Heart left ventricle (tissue), 13 donors: ENCODE results near the gene TMEM182.

Experiments used
- POLR2A ChIP-seq, 2 donors: fragments of 450-650 bp; IDR thresholded peaks; one replicate each; pipeline ENCODE4 v1.6.1; 2017; ENCODE audit warnings: antibody characterized with exemption in 2 of 2, mild to moderate bottlenecking in 2 of 2, moderate library complexity in 2 of 2
- TF ChIP-seq, protein P1 (sequence below), 12 donors: fragments of 200-600 bp; sonication (generic) in 4 of 12; IDR thresholded peaks; one replicate each; pipeline versions ENCODE4 v1.5.0 to v1.8.0; 2018 to 2022; ENCODE audit warnings: antibody characterized with exemption in 12 of 12, mild to moderate bottlenecking in 5 of 12
- donor health status: ischemic (EF 13 %, LVEDD 7.1; RV severe dilation, severe dysfunction).
- donor health status: DM: no; HTN: yes; CAD: no.
- donor health status: DM: no; HTN: no; CAD: no.
- donor health status: ischemic (EF 25% LVEDD 6.9; RV normal size, moderate dysfunction).
- donor health status: ischemic (EF 25% LVEDD 5.7; RV mildly dilated, moderate dysfunction).
- donor health status: ischemic (EF 35%, LVEDD 5.7; RV mildly dilated, moderate dysfunction).
- donor health status: nonischemic (EF 11% LVEDD 7.7; RV severe dilation, severe dysfunction).
- donor health status: DM: yes; HTN: yes; CAD: no.
- donor health status: PGD.
- donor health status: ischemic (EF 29% LVEDD 5.4; RV normal size, mild dysfunction).
- donor health status: nonischemic (EF 23%, LVEDD 6.1; RV moderate dilation, normal function).

GRCh38 chr2:102780467-102780866, 18.6 kb downstream of the TMEM182 start:
- TF ChIP-seq, protein P1, sequence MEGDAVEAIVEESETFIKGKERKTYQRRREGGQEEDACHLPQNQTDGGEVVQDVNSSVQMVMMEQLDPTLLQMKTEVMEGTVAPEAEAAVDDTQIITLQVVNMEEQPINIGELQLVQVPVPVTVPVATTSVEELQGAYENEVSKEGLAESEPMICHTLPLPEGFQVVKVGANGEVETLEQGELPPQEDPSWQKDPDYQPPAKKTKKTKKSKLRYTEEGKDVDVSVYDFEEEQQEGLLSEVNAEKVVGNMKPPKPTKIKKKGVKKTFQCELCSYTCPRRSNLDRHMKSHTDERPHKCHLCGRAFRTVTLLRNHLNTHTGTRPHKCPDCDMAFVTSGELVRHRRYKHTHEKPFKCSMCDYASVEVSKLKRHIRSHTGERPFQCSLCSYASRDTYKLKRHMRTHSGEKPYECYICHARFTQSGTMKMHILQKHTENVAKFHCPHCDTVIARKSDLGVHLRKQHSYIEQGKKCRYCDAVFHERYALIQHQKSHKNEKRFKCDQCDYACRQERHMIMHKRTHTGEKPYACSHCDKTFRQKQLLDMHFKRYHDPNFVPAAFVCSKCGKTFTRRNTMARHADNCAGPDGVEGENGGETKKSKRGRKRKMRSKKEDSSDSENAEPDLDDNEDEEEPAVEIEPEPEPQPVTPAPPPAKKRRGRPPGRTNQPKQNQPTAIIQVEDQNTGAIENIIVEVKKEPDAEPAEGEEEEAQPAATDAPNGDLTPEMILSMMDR (IDR thresholded peaks at IDR 0.05): no peak
- no peak for TF ChIP-seq POLR2A (IDR thresholded peaks at IDR 0.05)
